CD14-positive monocyte (primary cell): Measurements from ENCODE around the gene SCD5. TPM values are rescaled to one million over a fixed set of nuclear protein-coding genes. Genes with fewer than 3 reads are reported as not detected.

Experiments used
- DNase-seq, 3 donors: peaks; one replicate each; pipeline ENCODE4 v3.0.0-alpha.2; 2011 to 2022
- H2AFZ ChIP-seq: 2 replicates; pipeline ENCODE4 v1.6.0; 2012; ENCODE audit warnings: mild to moderate bottlenecking, low read depth, low read length, inconsistent platforms; ENCODE audit not compliant: insufficient read depth, poor library complexity, severe bottlenecking
- H3K27ac ChIP-seq, 2 donors: 1 replicate in 1 of 2; 2 replicates in 1 of 2; pipeline ENCODE4 v1.5.1; 2012 to 2013; ENCODE audit warnings: low read length in 2 of 2, control low read depth in 1 of 2, inconsistent platforms in 1 of 2, low read depth in 1 of 2, mild to moderate bottlenecking in 1 of 2
- H3K27me3 ChIP-seq, 2 donors: one replicate each; pipeline versions ENCODE4 v1.6.0 to v1.6.1; 2011 to 2013; ENCODE audit warnings: low read length in 2 of 2; ENCODE audit not compliant: control insufficient read depth in 2 of 2, insufficient read depth in 2 of 2
- H3K36me3 ChIP-seq, 2 donors: replicated peaks in 1 of 2; 1 replicate in 1 of 2; 2 replicates in 1 of 2; pipeline versions ENCODE4 v1.5.1 to v1.6.1; 2012 to 2013; ENCODE audit warnings: low read length in 2 of 2, control low read depth in 1 of 2, inconsistent platforms in 1 of 2, mild to moderate bottlenecking in 1 of 2; ENCODE audit not compliant: insufficient read depth in 2 of 2, control insufficient read depth in 1 of 2
- H3K4me1 ChIP-seq, 2 donors: 1 replicate in 1 of 2; 2 replicates in 1 of 2; pipeline versions ENCODE4 v1.5.1 to v1.6.1; 2012 to 2013; ENCODE audit warnings: low read length in 2 of 2, control low read depth in 1 of 2, inconsistent platforms in 1 of 2, mild to moderate bottlenecking in 1 of 2, moderate library complexity in 1 of 2; ENCODE audit not compliant: insufficient read depth in 2 of 2, control insufficient read depth in 1 of 2
- H3K4me2 ChIP-seq: replicated peaks from 2 replicates; pipeline ENCODE3; 2012; ENCODE audit warnings: low read length, moderate library complexity, mild to moderate bottlenecking; ENCODE audit not compliant: poor library complexity, severe bottlenecking; ENCODE audit errors: extremely low read depth
- H3K4me3 ChIP-seq, 3 experiments: fragments of 200-600 bp in 1 of 3; sonication (generic) in 1 of 3; replicated peaks in 1 of 3; 1 replicate in 2 of 3; 2 replicates in 1 of 3; pipeline ENCODE4 v1.5.1; 2011 to 2013; ENCODE audit warnings: low read length in 3 of 3, mild to moderate bottlenecking in 3 of 3, control low read depth in 2 of 3, low read depth in 2 of 3, inconsistent platforms in 1 of 3, moderate library complexity in 1 of 3
- H3K79me2 ChIP-seq: 2 replicates; pipeline ENCODE4 v1.6.0; 2012; ENCODE audit warnings: mild to moderate bottlenecking, control low read depth, inconsistent platforms, low read length, moderate library complexity; ENCODE audit not compliant: insufficient read depth
- H3K9ac ChIP-seq: 2 replicates; pipeline ENCODE4 v1.6.0; 2017; ENCODE audit warnings: low read length, mild to moderate bottlenecking; ENCODE audit not compliant: insufficient read depth, poor library complexity, severe bottlenecking
- H3K9me3 ChIP-seq, 2 donors: replicated peaks in 1 of 2; 1 replicate in 1 of 2; 2 replicates in 1 of 2; pipeline versions ENCODE4 v1.5.1 to v1.6.1; 2012 to 2013; ENCODE audit warnings: low read length in 2 of 2, control low read depth in 1 of 2; ENCODE audit not compliant: control insufficient read depth in 1 of 2, insufficient read depth in 1 of 2
- H4K20me1 ChIP-seq: 2 replicates; pipeline ENCODE4 v1.6.0; 2012; ENCODE audit warnings: mild to moderate bottlenecking, low read length, control low read depth, moderate library complexity; ENCODE audit not compliant: insufficient read depth
- H3K27ac Mint-ChIP-seq, 7 donors: one replicate each; pipeline ENCODE4 v1.8.0; 2020; ENCODE audit warnings: mild to moderate bottlenecking in 7 of 7, mixed read lengths in 7 of 7, moderate library complexity in 6 of 7, inconsistent platforms in 2 of 7
- H3K27me3 Mint-ChIP-seq, 3 donors: one replicate each; pipeline ENCODE4 v1.8.0; 2021 to 2022; ENCODE audit warnings: low read depth in 3 of 3, mild to moderate bottlenecking in 3 of 3, mixed read lengths in 3 of 3, moderate library complexity in 3 of 3, inconsistent platforms in 1 of 3
- H3K36me3 Mint-ChIP-seq, 2 donors: one replicate each; pipeline ENCODE4 v1.8.0; 2020; ENCODE audit warnings: mixed read lengths in 2 of 2, inconsistent platforms in 1 of 2, mild to moderate bottlenecking in 1 of 2
- H3K4me1 Mint-ChIP-seq: one replicate; pipeline ENCODE4 v1.8.0; 2020; ENCODE audit warnings: mild to moderate bottlenecking, mixed read lengths
- H3K4me3 Mint-ChIP-seq, 2 donors: one replicate each; pipeline ENCODE4 v1.8.0; 2020; ENCODE audit warnings: mild to moderate bottlenecking in 2 of 2, mixed read lengths in 2 of 2, moderate library complexity in 1 of 2
- H3K9me3 Mint-ChIP-seq, 7 donors: one replicate each; pipeline ENCODE4 v1.8.0; 2020 to 2022; ENCODE audit warnings: mixed read lengths in 7 of 7, mild to moderate bottlenecking in 6 of 7, moderate library complexity in 6 of 7, inconsistent platforms in 2 of 7
- WGBS: methylation state at CpG from one replicate; pipeline ENCODE4 v1.1.5; 2013; ENCODE audit warnings: missing lambda C conversion rate; ENCODE audit not compliant: insufficient coverage; 5-methylcytosine and 5-hydroxymethylcytosine counted together
- intact Hi-C, 2 donors: fragments of 100-400 bp; cut with micrococcal nuclease; formaldehyde crosslinking; loops; one replicate each; pipeline versions ENCODE4 v1.15.0 to v1.15.1; 2023
- polyA plus RNA-seq, 3 donors: library from polyadenylated mRNA; depleted of rRNA in 1 of 3; unstranded in 2 of 3; stranded (reverse) in 1 of 3; fragments of 300-500 nt in 2 of 3; fragments of >200 nt in 1 of 3; fragmentation: Illumina TruSeq in 2 of 3; gene quantifications; 1 replicate in 2 of 3; 2 replicates in 1 of 3; pipeline ENCODE4 v1.2.3, GENCODE V29; 2012 to 2021
- TF ChIP-seq, protein P1 (sequence below): fragments of 200-600 bp; IDR thresholded peaks from one replicate; pipeline ENCODE4 v1.8.0; 2022; ENCODE audit warnings: antibody characterized with exemption, mild to moderate bottlenecking

The SCD5 gene
- polyA plus RNA-seq, 3 donors: 0.28 to 1.3 (median 0.61) TPM

DNA sequence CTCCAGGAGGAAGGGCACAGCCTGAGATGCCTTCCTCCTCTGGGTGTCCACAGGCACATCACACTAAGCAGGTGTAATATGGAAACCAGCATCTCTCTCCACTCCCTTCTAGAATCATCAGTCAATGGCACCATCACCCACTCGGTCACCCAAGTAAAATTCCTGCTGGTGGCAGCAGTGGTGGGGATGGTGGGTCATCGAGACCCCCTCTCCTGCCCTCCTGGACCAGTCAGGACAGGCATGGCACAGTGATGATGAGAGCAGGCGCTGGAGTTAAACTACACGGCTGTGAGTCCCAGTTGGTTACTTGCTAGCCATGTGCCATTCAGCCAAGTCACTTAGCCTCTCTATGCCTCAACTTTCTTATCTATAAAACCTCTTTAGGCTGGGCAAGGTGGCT lies 42.5 kb downstream of the SCD5 start:
- Mint-ChIP-seq H3K36me3 (no peaks in the 10 kb centered on the region), H3K4me1 (peaks cover 1% of the 10 kb centered on the region), H3K27me3 (peaks cover 0 to 2% (median 1%) of the 10 kb centered on the region in 3 donors), H3K9me3 (peaks cover 0 to 2% (median 0%) of the 10 kb centered on the region in 7 donors), H3K4me3 (no peak overlapping the region), H3K27ac (no peak overlapping the region)
- Histone ChIP-seq H4K20me1 (no peaks in the 10 kb centered on the region), H3K9ac (no peak overlapping the region), H3K27me3 (no peaks in the 10 kb centered on the region), H3K9me3 (no peaks in the 10 kb centered on the region), H2AFZ (no peak overlapping the region), H3K36me3 (no peaks in the 10 kb centered on the region), H3K79me2 (no peaks in the 10 kb centered on the region), H3K4me3 (no peak overlapping the region), H3K4me2 (no peak overlapping the region), H3K27ac (no peak overlapping the region), H3K4me1 (no peaks in the 10 kb centered on the region)
- DNase-seq: no peak
- TF ChIP-seq, protein P1, sequence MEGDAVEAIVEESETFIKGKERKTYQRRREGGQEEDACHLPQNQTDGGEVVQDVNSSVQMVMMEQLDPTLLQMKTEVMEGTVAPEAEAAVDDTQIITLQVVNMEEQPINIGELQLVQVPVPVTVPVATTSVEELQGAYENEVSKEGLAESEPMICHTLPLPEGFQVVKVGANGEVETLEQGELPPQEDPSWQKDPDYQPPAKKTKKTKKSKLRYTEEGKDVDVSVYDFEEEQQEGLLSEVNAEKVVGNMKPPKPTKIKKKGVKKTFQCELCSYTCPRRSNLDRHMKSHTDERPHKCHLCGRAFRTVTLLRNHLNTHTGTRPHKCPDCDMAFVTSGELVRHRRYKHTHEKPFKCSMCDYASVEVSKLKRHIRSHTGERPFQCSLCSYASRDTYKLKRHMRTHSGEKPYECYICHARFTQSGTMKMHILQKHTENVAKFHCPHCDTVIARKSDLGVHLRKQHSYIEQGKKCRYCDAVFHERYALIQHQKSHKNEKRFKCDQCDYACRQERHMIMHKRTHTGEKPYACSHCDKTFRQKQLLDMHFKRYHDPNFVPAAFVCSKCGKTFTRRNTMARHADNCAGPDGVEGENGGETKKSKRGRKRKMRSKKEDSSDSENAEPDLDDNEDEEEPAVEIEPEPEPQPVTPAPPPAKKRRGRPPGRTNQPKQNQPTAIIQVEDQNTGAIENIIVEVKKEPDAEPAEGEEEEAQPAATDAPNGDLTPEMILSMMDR: no peak
- WGBS: 100% methylated on average over 2 of the region's 4 CpGs
- intact Hi-C loops: no loop called here

- Histone ChIP-seq H2AFZ (no peak overlapping the region), H3K27ac (no peak overlapping the region), H3K9ac (no peak overlapping the region), H3K4me2 (no peak overlapping the region), H3K9me3 (no peaks in the 10 kb centered on the region), H3K79me2 (no peaks in the 10 kb centered on the region), H3K4me3 (no peak overlapping the region), H4K20me1 (no peaks in the 10 kb centered on the region), H3K4me1 (no peaks in the 10 kb centered on the region), H3K36me3 (no peaks in the 10 kb centered on the region), H3K27me3 (no peaks in the 10 kb centered on the region)
- H3K36me3 Mint-ChIP-seq: no peaks in the 10 kb centered on the region
- H3K27ac Mint-ChIP-seq: no peak overlapping the region
- no peak overlapping the region for H3K4me3 Mint-ChIP-seq
- peaks cover 1% of the 10 kb centered on the region for H3K4me1 Mint-ChIP-seq
- TF ChIP-seq, protein P1: no peak
- H3K9me3 Mint-ChIP-seq: peaks cover 0 to 2% (median 0%) of the 10 kb centered on the region in 7 donors
- H3K27me3 Mint-ChIP-seq: peaks cover 0 to 2% (median 1%) of the 10 kb centered on the region in 3 donors
- WGBS: 100% methylated on average over 1 of the region's 2 CpGs
- intact Hi-C loops: no loop called here
- DNase-seq: no peak
Measured at GRCh38 chr4:82755650-82756049, 42.9 kb downstream of the SCD5 start.
